ENCODE results near the gene SLC27A6. TPM values are rescaled to one million over a fixed set of nuclear protein-coding genes. Genes with fewer than 3 reads are reported as not detected.

The SLC27A6 gene
- total and polyA plus RNA-seq, 2 donors (not counting 1 experiment from before 2014, with no cell fraction given): not detected

DNA sequence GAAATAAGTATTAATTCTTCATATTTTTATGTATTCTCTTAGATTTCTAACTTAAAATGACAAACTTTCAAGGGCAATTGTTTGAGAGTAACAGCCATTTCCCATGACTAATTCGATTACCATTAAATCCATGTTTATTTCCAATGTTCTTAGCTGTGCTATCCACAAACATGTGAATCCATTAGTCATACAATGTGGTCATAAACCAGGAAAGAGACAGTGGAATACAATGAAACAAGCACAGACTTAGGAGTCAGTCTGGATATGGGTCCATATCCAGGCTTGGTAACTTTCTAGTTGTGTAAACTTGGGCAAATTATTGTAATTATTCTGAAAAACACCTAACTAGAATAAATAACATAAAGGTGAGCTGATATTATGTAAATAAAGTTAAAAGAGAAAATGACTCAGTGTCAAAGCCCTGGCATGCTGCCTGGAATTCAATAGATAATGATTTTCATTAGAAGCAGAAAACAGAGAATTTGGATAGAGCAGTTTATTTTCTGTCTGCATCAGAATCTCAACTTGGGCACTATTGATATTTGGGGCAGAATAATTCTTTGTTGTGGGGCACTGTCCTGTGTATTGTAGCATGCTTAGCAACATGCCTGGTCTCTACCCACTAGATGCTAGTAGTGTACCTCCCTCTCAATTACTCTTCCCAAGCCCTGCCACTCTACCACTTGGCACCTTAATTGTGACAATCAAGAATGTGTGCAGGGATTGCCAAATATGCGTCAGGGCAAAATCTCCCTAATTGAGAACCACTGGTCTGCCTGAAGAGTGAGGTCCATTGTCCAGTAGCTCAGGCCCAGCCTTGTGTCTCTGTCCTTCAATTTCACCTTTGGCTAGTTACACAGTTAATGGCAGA is 44.7 kb upstream of the SLC27A6 start:
- Mint-ChIP-seq H3K27me3 (peaks cover 3% of the 10 kb centered on the region), H3K9me3 (ENCODE audit: insufficient read depth) (no peaks in the 10 kb centered on the region), H3K4me3 (no peak overlapping the region), H3K4me1 (no peaks in the 10 kb centered on the region), H3K27ac (no peak overlapping the region)
- ATAC-seq (ENCODE audit: low read depth) (no peak), DNase-seq (no peak)
- Histone ChIP-seq H3K27me3 (replicated peaks in 1 of 4; ENCODE audit: control extremely low read depth in 1 of 4, control insufficient read depth in 3 of 4, insufficient read depth in 4 of 4, low read length in 3 of 4) (no peaks in the 10 kb centered on the region), H3K4me2 (replicated peaks; ENCODE audit: low read depth, low read length, poor library complexity, severe bottlenecking) (no peak overlapping the region), H4K20me1 (ENCODE audit: control insufficient read depth, insufficient read depth, low read length, poor library complexity, severe bottlenecking) (no peaks in the 10 kb centered on the region), H3K27ac (ENCODE audit: low read length in 2 of 2) (no peak overlapping the region), H2AFZ (ENCODE audit: insufficient read depth, low read depth, low read length, poor library complexity, severe bottlenecking) (no peak overlapping the region), H3K9ac (ENCODE audit: low read length) (no peak overlapping the region), H3K79me2 (ENCODE audit: control insufficient read depth, insufficient read depth, low read length) (no peaks in the 10 kb centered on the region), H3K4me1 (ENCODE audit: control insufficient read depth in 2 of 2, insufficient read depth in 2 of 2, low read length in 2 of 2) (no peaks in the 10 kb centered on the region), H3K4me3 (ENCODE audit: control extremely low read depth in 1 of 5, extremely low read depth in 1 of 5, insufficient read depth in 1 of 5, low read depth in 2 of 5, low read length in 4 of 5) (no peak overlapping the region), H3K36me3 (replicated peaks in 1 of 2; ENCODE audit: control extremely low read depth in 1 of 2, control insufficient read depth in 1 of 2, extremely low read depth in 1 of 2, insufficient read depth in 2 of 2, low read length in 1 of 2) (no peaks in the 10 kb centered on the region), H3K9me3 (ENCODE audit: control extremely low read depth in 1 of 3, control insufficient read depth in 2 of 3, insufficient read depth in 1 of 3, low read length in 2 of 3) (no peaks in the 10 kb centered on the region)
- TF ChIP-seq EZH2 (IDR thresholded peaks at IDR 0.05; ENCODE audit: borderline replicate concordance, insufficient read depth, low read depth, low read length, poor library complexity, severe bottlenecking): no peak
- TF ChIP-seq, protein P1, sequence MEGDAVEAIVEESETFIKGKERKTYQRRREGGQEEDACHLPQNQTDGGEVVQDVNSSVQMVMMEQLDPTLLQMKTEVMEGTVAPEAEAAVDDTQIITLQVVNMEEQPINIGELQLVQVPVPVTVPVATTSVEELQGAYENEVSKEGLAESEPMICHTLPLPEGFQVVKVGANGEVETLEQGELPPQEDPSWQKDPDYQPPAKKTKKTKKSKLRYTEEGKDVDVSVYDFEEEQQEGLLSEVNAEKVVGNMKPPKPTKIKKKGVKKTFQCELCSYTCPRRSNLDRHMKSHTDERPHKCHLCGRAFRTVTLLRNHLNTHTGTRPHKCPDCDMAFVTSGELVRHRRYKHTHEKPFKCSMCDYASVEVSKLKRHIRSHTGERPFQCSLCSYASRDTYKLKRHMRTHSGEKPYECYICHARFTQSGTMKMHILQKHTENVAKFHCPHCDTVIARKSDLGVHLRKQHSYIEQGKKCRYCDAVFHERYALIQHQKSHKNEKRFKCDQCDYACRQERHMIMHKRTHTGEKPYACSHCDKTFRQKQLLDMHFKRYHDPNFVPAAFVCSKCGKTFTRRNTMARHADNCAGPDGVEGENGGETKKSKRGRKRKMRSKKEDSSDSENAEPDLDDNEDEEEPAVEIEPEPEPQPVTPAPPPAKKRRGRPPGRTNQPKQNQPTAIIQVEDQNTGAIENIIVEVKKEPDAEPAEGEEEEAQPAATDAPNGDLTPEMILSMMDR (IDR thresholded peaks at IDR 0.05): no peak
- ChIA-PET CTCF (no interaction called here), POLR2A (no interaction called here)
- intact Hi-C loops (cut with micrococcal nuclease): no loop called here
- WGBS (ENCODE audit: insufficient coverage): 100% methylated on average over 1 of the region's 2 CpGs

- Histone ChIP-seq H3K27ac (ENCODE audit: low read length in 2 of 2) (no peak overlapping the region), H3K4me2 (replicated peaks; ENCODE audit: low read depth, low read length, poor library complexity, severe bottlenecking) (no peak overlapping the region), H3K27me3 (replicated peaks in 1 of 4; ENCODE audit: control extremely low read depth in 1 of 4, control insufficient read depth in 3 of 4, insufficient read depth in 4 of 4, low read length in 3 of 4) (no peaks in the 10 kb centered on the region), H3K79me2 (ENCODE audit: control insufficient read depth, insufficient read depth, low read length) (no peaks in the 10 kb centered on the region), H4K20me1 (ENCODE audit: control insufficient read depth, insufficient read depth, low read length, poor library complexity, severe bottlenecking) (no peaks in the 10 kb centered on the region), H3K9me3 (ENCODE audit: control extremely low read depth in 1 of 3, control insufficient read depth in 2 of 3, insufficient read depth in 1 of 3, low read length in 2 of 3) (no peaks in the 10 kb centered on the region), H2AFZ (ENCODE audit: insufficient read depth, low read depth, low read length, poor library complexity, severe bottlenecking) (no peak overlapping the region), H3K9ac (ENCODE audit: low read length) (no peak overlapping the region), H3K4me1 (ENCODE audit: control insufficient read depth in 2 of 2, insufficient read depth in 2 of 2, low read length in 2 of 2) (no peaks in the 10 kb centered on the region), H3K36me3 (replicated peaks in 1 of 2; ENCODE audit: control extremely low read depth in 1 of 2, control insufficient read depth in 1 of 2, extremely low read depth in 1 of 2, insufficient read depth in 2 of 2, low read length in 1 of 2) (no peaks in the 10 kb centered on the region), H3K4me3 (ENCODE audit: control extremely low read depth in 1 of 5, extremely low read depth in 1 of 5, insufficient read depth in 1 of 5, low read depth in 2 of 5, low read length in 4 of 5) (no peak overlapping the region)
- H3K9me3 Mint-ChIP-seq (ENCODE audit: insufficient read depth): no peaks in the 10 kb centered on the region
- WGBS (ENCODE audit: insufficient coverage): 91% methylated on average over 1 of the region's 2 CpGs
- POLR2A ChIA-PET: no interaction called here
- ATAC-seq (ENCODE audit: low read depth) (no peak), DNase-seq (no peak)
- intact Hi-C loops (cut with micrococcal nuclease): no loop called here
- H3K4me3 Mint-ChIP-seq: no peak overlapping the region
- no peaks in the 10 kb centered on the region for H3K4me1 Mint-ChIP-seq
- TF ChIP-seq, protein P1 (IDR thresholded peaks at IDR 0.05): no peak
- TF ChIP-seq EZH2 (IDR thresholded peaks at IDR 0.05; ENCODE audit: borderline replicate concordance, insufficient read depth, low read depth, low read length, poor library complexity, severe bottlenecking): no peak
- no peak overlapping the region for H3K27ac Mint-ChIP-seq
- CTCF ChIA-PET: no interaction called here
- H3K27me3 Mint-ChIP-seq: no peaks in the 10 kb centered on the region
Observed at GRCh38 chr5:128924299-128924698, 41.0 kb upstream of the SLC27A6 start.
